ENCODE data around the gene SULT1A1. TPM values are rescaled to one million over a fixed set of nuclear protein-coding genes. Genes with fewer than 3 reads are reported as not detected.

The SULT1A1 gene
- total and polyA plus RNA-seq, 2 of the 13 experiments (the other 11 are each of a cell fraction or from before 2014, with no cell fraction given): 114 to 147 TPM

- TF ChIP-seq CCAR2 (optimal IDR thresholded peaks at IDR 0.05; ENCODE audit: low read depth, low read length) (no peak), ZNF746 (CRISPR knock-in tag; IDR thresholded peaks at IDR 0.05) (peak; percentile 86; the same call in 1 of the 2 replicates), POLR2G (IDR thresholded peaks at IDR 0.05; ENCODE audit: low read depth, low read length) (no peak), PRDM15 (CRISPR knock-in tag; IDR thresholded peaks at IDR 0.05) (no peak), ZNF136 (CRISPR knock-in tag; IDR thresholded peaks at IDR 0.05; ENCODE audit: low read depth) (no peak), TRIM22 (IDR thresholded peaks at IDR 0.05) (no peak), CBX1 (IDR thresholded peaks at IDR 0.05; ENCODE audit: low read depth) (no peak), HMG20A (CRISPR knock-in tag; IDR thresholded peaks at IDR 0.05; ENCODE audit: borderline replicate concordance) (no peak), ZFY (CRISPR knock-in tag; IDR thresholded peaks at IDR 0.05) (peak; percentile 74), FOXJ3 (CRISPR knock-in tag; IDR thresholded peaks at IDR 0.05; ENCODE audit: borderline replicate concordance) (no peak), DPF2 (CRISPR knock-in tag; IDR thresholded peaks at IDR 0.05; ENCODE audit: borderline replicate concordance, low read depth) (no peak), ZMYM3 (CRISPR knock-in tag; IDR thresholded peaks at IDR 0.05) (0 out of 2 replicates have a peak, but pooled peaks have one; percentile 10), DRAP1 (CRISPR knock-in tag; IDR thresholded peaks at IDR 0.05) (no peak), TEF (CRISPR knock-in tag; IDR thresholded peaks at IDR 0.05) (no peak), MIER3 (CRISPR knock-in tag; IDR thresholded peaks at IDR 0.05; ENCODE audit: borderline replicate concordance) (no peak), ZNF850 (CRISPR knock-in tag; conservative IDR thresholded peaks at IDR 0.05) (no peak), GZF1 (CRISPR knock-in tag; IDR thresholded peaks at IDR 0.05) (no peak), JUNB (CRISPR knock-in tag; IDR thresholded peaks at IDR 0.05; ENCODE audit: borderline replicate concordance) (no peak), ZNF768 (CRISPR knock-in tag; IDR thresholded peaks at IDR 0.05) (no peak; the same call in 1 of the 2 replicates), SRSF4 (IDR thresholded peaks at IDR 0.05; ENCODE audit: low read depth, low read length, poor library complexity, severe bottlenecking) (no peak), CEBPZ (IDR thresholded peaks at IDR 0.05; ENCODE audit: low read length) (no peak), FOXP1 (IDR thresholded peaks at IDR 0.05) (no peak), FOXP1 (CRISPR knock-in tag; IDR thresholded peaks at IDR 0.05) (no peak)
Observed at GRCh38 chr16:28596115-28596630, 13.7 kb downstream of the SULT1A1 start (continued).
